GM12801 (cell line): Measurements from ENCODE around the gene IARS2.

ENCODE experiments used
- TF ChIP-seq, protein P1 (sequence below): IDR thresholded peaks from one replicate; pipeline ENCODE4 v1.5.1; 2011; ENCODE audit warnings: control low read depth; ENCODE audit not compliant: insufficient read length; ENCODE audit errors: extremely low read depth

IARS2 gene

GRCh38 chr1:220094016-220094911 lies at the start of gene IARS2:
Gene IARS2 (plus strand): TSS chr1:220094132. CDS start chr1:220094217, 85 bp downstream.
- TF ChIP-seq, protein P1, sequence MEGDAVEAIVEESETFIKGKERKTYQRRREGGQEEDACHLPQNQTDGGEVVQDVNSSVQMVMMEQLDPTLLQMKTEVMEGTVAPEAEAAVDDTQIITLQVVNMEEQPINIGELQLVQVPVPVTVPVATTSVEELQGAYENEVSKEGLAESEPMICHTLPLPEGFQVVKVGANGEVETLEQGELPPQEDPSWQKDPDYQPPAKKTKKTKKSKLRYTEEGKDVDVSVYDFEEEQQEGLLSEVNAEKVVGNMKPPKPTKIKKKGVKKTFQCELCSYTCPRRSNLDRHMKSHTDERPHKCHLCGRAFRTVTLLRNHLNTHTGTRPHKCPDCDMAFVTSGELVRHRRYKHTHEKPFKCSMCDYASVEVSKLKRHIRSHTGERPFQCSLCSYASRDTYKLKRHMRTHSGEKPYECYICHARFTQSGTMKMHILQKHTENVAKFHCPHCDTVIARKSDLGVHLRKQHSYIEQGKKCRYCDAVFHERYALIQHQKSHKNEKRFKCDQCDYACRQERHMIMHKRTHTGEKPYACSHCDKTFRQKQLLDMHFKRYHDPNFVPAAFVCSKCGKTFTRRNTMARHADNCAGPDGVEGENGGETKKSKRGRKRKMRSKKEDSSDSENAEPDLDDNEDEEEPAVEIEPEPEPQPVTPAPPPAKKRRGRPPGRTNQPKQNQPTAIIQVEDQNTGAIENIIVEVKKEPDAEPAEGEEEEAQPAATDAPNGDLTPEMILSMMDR: no peak

DNA sequence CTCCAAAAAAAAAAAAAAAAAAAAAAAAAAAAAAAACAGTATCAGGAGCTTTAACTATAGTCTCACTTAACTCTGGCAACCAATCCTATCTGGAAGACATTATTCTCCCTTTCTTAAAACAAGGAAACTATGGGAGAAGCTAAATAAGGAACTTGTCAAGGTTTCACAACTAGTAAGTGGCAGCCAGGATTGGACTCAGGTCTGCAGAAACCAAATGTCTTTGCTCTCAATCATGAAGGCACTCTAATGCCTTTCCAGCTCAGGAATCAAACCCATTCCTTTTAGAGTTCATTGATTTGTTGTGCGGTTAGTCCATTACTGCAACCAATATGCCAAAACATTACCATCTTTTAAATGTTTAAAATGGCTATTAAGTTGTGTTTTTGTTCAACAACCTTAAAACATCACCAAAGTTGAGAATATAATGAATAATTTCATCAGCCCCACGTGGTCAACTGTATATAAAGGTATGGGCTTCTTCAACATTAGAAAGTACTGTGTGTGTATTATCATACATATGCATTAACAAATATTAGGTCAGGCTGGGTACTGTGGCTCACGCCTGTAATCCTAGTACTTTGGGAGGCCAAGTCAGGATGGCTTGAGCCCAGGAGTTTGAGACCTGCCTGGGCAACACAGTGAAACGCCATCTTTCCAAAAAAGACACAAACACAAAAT lies 49.1 kb upstream of the IARS2 start:
- TF ChIP-seq, protein P1: no peak

- TF ChIP-seq, protein P1: no peak
These were observed 48.4 kb upstream of the IARS2 start for GRCh38 chr1:220045356-220046051.

GRCh38 chr1:220046052-220046930 lies 47.6 kb upstream of the IARS2 start, which contains the start of gene EPRS1:
Gene EPRS1 (minus strand): TSS chr1:220046505. CDS start chr1:220046388, 117 bp downstream.
- TF ChIP-seq, protein P1: no peak

DNA sequence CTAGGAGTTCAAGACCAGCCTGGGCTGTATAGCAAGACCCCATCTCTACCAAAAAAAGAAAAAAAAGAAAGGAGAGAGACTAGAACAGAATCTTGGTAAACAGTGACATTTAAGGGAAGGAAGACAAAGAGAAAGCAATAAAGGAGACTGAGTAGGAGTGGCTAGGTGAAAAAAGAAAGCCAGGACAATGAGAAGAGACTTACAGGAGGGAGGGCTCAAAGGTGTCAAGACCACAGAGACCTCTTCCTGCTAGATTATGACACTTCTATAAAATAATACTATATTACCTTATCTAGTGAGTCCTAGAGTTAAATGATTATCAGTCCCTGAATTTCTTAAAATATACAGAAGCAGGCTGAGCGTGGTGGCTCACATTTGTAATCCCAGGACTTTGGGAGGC lies 37.6 kb upstream of the IARS2 start:
- TF ChIP-seq, protein P1: no peak

DNA sequence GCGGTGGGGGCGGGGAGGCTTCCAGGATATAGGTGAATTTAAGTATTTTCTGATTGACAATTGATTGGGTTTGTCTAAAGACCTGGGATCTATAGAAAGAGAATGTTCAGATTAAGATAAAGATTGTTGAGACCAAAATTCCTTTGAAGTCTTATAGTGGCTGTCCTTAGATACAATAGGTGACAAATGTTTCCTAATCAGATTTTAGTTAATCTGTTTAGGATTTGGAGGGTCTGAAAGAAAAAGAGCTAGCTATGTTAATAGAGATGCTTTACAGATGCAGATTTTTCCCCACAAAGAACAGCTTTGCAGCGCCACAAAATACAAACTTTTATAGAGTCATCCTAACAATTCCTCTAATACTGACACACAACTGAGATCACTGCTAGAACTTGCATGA lies 33.1 kb upstream of the IARS2 start:
- TF ChIP-seq, protein P1: no peak
